OCI-LY7 (cell line): ENCODE data around the gene SULF2. TPM values are rescaled to one million over a fixed set of nuclear protein-coding genes. Genes with fewer than 3 reads are reported as not detected.

Experiments used
- BruUV-seq: library from RNA; stranded (reverse); fragments of 400-500 nt; replicated peaks from 2 replicates; lab custom pipeline; 2021; lab: Mats Ljungman, UMichigan
- CTCF ChIA-PET: fragments of 300-600 bp; sonication (Branson Sonifier 250); formaldehyde crosslinking; loops from one replicate; lab custom pipeline; 2022; ENCODE audit warnings: antibody characterized with exemption; ENCODE audit not compliant: unreplicated experiment; lab: Charles Lee
- POLR2A ChIA-PET: fragments of 300-600 bp; sonication (Branson Sonifier 250); formaldehyde crosslinking; loops from one replicate; lab custom pipeline; 2022; ENCODE audit warnings: antibody characterized with exemption; lab: Charles Lee
- DNase-seq: peaks from one replicate; pipeline ENCODE4 v3.0.0-alpha.2; 2015; ENCODE audit warnings: low spot score
- H2AFZ ChIP-seq: fragments of 200-600 bp; sonication (generic), shearing (Covaris generic); 2 replicates; pipeline ENCODE4 v1.6.1; 2014; ENCODE audit warnings: mild to moderate bottlenecking, antibody characterized with exemption, low read length, moderate library complexity
- H3K27ac ChIP-seq: fragments of 200-600 bp; sonication (generic); 2 replicates; pipeline ENCODE4 v1.5.1; 2014; ENCODE audit warnings: mixed run types, low read depth, mild to moderate bottlenecking, moderate library complexity, low read length, inconsistent platforms; ENCODE audit not compliant: poor library complexity, severe bottlenecking
- H3K36me3 ChIP-seq: fragments of 200-600 bp; sonication (generic); 2 replicates; pipeline ENCODE4 v1.6.1; 2014; ENCODE audit warnings: mild to moderate bottlenecking, antibody characterized with exemption, low read length, moderate library complexity, mixed read lengths; ENCODE audit not compliant: insufficient read depth
- H3K4me1 ChIP-seq: fragments of 200-600 bp; sonication (generic); 2 replicates; pipeline ENCODE4 v1.5.1; 2014; ENCODE audit warnings: mild to moderate bottlenecking, low read length; ENCODE audit not compliant: insufficient read depth, poor library complexity, severe bottlenecking
- H3K4me2 ChIP-seq: fragments of 200-600 bp; sonication (generic); 2 replicates; pipeline ENCODE4 v1.6.1; 2014; ENCODE audit warnings: mild to moderate bottlenecking, low read length
- H3K4me3 ChIP-seq: fragments of 200-600 bp; sonication (generic); 2 replicates; pipeline ENCODE4 v1.5.1; 2014; ENCODE audit warnings: mild to moderate bottlenecking, low read depth, low read length; ENCODE audit not compliant: poor library complexity, severe bottlenecking
- H3K79me2 ChIP-seq: fragments of 200-600 bp; sonication (generic); 2 replicates; pipeline ENCODE4 v1.6.1; 2016; ENCODE audit warnings: low read depth, mild to moderate bottlenecking, low read length, moderate library complexity, mixed read lengths; ENCODE audit not compliant: insufficient read depth
- H3K9me2 ChIP-seq: fragments of 200-600 bp; sonication (generic); 2 replicates; pipeline ENCODE4 v1.6.1; 2016; ENCODE audit warnings: mild to moderate bottlenecking, low read length, mixed read lengths; ENCODE audit not compliant: insufficient read depth
- H3K9me3 ChIP-seq: fragments of 200-600 bp; sonication (generic); 2 replicates; pipeline ENCODE4 v1.6.1; 2014; ENCODE audit warnings: mild to moderate bottlenecking, mixed run types, low read length, mixed read lengths
- H4K20me1 ChIP-seq: fragments of 200-600 bp; sonication (generic); 2 replicates; pipeline ENCODE4 v1.6.1; 2014; ENCODE audit warnings: mild to moderate bottlenecking, antibody characterized with exemption, low read length, moderate library complexity, mixed read lengths; ENCODE audit not compliant: insufficient read depth
- CTCF ChIP-seq: fragments of 200-600 bp; sonication (generic); conservative IDR thresholded peaks from 2 replicates; pipeline ENCODE4 v1.5.1; 2014; ENCODE audit warnings: mild to moderate bottlenecking, antibody characterized with exemption, low read length, moderate library complexity, mixed read lengths
- EZH2phosphoT487 ChIP-seq: fragments of 200-600 bp; sonication (generic); IDR thresholded peaks from 2 replicates; pipeline ENCODE4 v1.6.1; 2018; ENCODE audit warnings: low read depth, borderline replicate concordance, mild to moderate bottlenecking, mixed run types, antibody characterized with exemption, low read length, moderate library complexity, mixed read lengths
- intact Hi-C: fragments of 100-400 bp; cut with micrococcal nuclease; formaldehyde crosslinking; loops from one replicate; pipeline ENCODE4 v1.10.0; 2022; ENCODE audit not compliant: unreplicated experiment
- small RNA-seq: library from RNA; depleted of rRNA; stranded (forward); fragments of <200 nt; gene quantifications from one replicate; pipeline ENCODE3, GENCODE V24; 2014
- total RNA-seq, 2 experiments: library from RNA; depleted of rRNA in 1 of 2; stranded (reverse); fragments of >200 nt in 1 of 2; shearing (Covaris generic) in 1 of 2; gene quantifications; 2 replicates each; pipeline ENCODE4 v1.2.3, GENCODE V29; 2014 to 2022

The SULF2 gene
- total RNA-seq, 2 experiments from 2014 or later: 0.03 to 0.51 TPM

GRCh38 chr20:47609001-47609400 is 176.3 kb downstream of the SULF2 start:
- ChIA-PET POLR2A (interaction anchor here (0.8 to 2.6 kb wide), 5 partner anchors 9 to 169 kb away, joined by 3 to 9 read pairs (median 4); no protein-coding TSS in a partner anchor), CTCF (no interaction called here)
- Histone ChIP-seq H2AFZ (no peak overlapping the region), H3K4me1 (peaks cover 30% of the 10 kb centered on the region), H3K36me3 (peaks cover 41% of the 10 kb centered on the region), H3K27ac (no peak overlapping the region), H3K79me2 (peaks cover 97% of the 10 kb centered on the region), H3K4me2 (no peak overlapping the region), H3K9me3 (no peaks in the 10 kb centered on the region; the same call in 1 of the 2 replicates), H3K4me3 (no peak overlapping the region), H3K9me2 (no peaks in the 10 kb centered on the region), H4K20me1 (peaks cover 5% of the 10 kb centered on the region; the same call in 1 of the 2 replicates)
- intact Hi-C loops: no loop called here
- BruUV-seq: no TSS peak
- TF ChIP-seq CTCF (no peak), EZH2phosphoT487 (no peak)
- DNase-seq: no peak

Small RNA genes within 50 kb of the gene (small RNA-seq; reads per million reads assigned to genes)
- not detected for gene RNU7-173P
